GM21381 (cell line): ENCODE results near the gene PCBP3.
"Not testable (repeated sequence)": the region's sequence is repeated elsewhere in the genome, so short reads cannot be mapped to it uniquely, and the experiment has no call there.

ENCODE experiments used
- ATAC-seq: cut with Tn5 transposase; IDR thresholded peaks from one replicate; pipeline ENCODE4 v1.9.1; 2021; ENCODE audit warnings: mild to moderate bottlenecking, moderate library complexity; ENCODE audit not compliant: unreplicated experiment

PCBP3 gene

DNA sequence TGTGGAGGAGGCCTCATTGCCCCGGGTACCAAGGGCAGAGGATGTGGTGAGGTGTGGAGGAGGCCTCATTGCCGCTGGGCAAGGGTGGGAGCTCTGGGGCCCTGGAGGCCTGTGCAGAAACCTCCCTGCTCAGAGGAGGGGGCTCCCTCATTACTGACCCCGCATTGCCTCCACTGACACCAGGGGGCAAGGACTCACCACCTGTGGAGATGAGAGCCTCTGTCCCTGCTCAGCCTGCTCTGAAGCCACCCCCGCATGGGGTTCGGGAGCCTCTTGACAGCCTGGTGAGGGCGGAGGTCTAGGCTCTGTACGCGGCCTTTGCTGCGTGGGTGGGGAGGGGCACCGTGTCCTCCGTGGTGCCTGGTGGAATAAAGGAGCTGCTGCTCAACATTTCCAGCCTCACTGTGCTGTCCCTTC, 243.1 kb downstream of the PCBP3 start:
- no peak for ATAC-seq

DNA sequence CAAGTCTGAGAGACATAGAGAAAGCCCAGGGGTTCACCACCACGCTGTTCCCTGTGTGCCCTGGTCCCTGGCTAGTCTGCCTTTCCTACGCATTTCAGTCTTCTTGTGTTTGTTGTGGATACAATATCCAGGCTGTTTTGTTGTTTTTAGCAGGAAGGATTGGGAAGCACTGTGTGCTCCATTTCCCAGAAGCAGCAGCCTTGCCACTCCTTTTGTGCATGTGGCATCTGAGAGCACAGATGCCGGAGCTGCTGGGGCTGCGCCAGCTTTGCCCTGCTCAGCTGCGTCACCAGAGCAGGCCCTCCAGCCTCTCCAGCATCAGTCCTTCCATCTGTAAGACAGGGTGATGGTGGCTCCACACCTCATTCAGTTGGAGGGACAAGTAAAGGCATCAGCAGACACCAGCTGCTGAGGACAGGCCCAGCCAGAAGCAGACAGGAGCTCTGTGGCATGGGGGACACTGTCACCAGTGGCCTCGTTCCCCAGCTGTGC, 243.6 kb downstream of the PCBP3 start:
- no peak for ATAC-seq

- ATAC-seq: no peak
Observed at GRCh38 chr21:45887788-45888187, 244.3 kb downstream of the PCBP3 start.

GRCh38 chr21:45888386-45889009, 245.0 kb downstream of the PCBP3 start:
- no peak for ATAC-seq

- no peak for ATAC-seq
Observed at GRCh38 chr21:45889256-45889655, 245.7 kb downstream of the PCBP3 start.

DNA sequence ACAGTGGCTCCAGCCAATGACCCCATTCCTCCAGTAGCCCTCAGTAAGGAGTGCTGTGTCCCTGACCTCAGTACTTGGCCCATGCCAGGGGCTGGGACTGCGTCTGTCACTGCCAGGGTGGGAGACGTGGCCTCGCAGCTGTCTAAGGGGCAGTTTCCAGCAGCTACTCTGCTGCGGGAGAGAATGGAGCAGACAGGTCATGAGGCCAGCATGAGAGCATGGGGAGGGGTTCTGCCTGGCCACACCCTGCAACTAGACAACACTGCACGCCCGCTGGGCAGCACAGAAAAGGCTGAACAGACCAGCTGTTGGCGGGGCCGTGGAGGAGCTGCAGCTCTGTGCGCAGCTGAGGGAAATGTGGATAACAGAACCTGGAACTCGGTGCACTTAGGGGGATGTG, 246.4 kb downstream of the PCBP3 start:
- ATAC-seq: no peak

GRCh38 chr21:45891388-45892155, 248.0 kb downstream of the PCBP3 start:
- ATAC-seq: no peak

- ATAC-seq: no peak
Observed at GRCh38 chr21:45892156-45892915, 248.8 kb downstream of the PCBP3 start.

DNA sequence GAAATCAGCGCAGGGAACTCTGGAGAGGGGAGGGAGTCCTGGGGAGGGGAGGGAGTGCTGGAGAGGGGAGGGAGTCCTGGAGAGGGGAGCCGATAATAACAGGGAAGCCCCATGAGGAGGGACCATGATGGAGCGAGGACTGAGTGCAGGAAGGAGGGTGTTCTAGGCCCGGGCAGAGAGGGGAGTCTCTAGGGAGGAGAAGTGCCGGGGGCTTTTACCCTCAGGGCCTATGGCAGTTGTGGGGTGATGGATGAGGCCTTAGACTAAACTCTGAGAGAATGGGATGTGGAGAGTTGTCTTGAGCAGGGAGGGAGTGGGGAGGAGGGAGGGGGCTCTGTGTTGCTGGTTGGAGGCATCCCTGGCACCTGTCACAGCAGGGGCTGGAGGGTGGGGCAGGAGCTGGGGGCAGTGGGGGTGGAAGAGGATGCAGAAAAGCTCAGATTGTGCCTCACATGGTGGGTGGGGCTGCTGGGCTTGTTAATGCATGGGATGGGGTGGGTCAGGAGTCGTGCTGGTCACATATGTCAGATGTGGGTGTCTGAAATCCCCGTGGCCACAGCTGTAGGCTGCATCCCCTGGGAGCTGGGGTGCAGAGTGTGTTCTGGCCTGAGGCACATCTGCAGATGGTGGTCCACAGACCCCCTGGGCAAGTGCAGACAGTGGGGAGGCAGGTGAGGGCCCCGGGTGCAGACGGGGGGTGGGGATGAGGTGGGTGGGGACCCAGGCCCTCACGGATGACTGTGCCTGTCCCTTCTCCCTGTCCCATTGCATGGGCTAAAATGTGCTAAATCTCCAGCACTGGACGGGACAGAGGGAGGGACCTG, 249.6 kb downstream of the PCBP3 start:
- no peak for ATAC-seq

DNA sequence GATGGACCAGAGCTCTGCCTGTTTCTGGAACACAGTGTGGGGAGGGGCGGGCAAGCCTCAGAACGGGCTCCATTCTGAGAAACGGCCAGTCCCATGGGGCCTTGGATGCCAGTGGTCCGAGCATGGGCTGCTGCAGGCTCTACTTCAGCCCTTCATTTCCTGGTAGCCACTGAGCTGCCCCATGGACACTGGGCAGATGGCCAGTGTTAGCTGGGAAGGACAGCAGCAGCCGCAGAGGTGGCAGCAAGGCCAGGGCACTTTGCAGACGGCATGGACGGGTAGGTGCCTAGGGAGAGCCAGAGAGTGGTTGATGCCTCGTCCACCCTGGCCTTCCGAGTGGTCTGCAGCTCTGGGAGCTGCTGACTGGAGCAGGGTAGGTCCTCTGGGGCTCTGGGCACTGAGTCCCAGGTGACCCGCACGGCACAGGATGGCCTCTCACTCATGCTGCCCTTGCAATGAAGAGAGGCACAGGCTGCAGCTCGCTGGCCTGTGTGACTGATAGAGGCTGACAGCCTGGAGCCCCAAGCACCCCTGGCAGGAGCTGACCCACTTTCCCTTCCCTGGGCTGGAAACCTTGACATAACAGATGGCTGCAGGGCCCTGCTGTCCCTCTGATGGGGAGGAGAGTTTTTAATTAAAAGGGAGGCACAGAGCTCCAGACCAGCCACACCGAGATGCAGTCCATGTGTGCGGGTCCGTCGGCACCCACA, 250.4 kb downstream of the PCBP3 start:
- ATAC-seq: no peak

GRCh38 chr21:45894450-45894825, 250.9 kb downstream of the PCBP3 start:
- ATAC-seq: no peak

DNA sequence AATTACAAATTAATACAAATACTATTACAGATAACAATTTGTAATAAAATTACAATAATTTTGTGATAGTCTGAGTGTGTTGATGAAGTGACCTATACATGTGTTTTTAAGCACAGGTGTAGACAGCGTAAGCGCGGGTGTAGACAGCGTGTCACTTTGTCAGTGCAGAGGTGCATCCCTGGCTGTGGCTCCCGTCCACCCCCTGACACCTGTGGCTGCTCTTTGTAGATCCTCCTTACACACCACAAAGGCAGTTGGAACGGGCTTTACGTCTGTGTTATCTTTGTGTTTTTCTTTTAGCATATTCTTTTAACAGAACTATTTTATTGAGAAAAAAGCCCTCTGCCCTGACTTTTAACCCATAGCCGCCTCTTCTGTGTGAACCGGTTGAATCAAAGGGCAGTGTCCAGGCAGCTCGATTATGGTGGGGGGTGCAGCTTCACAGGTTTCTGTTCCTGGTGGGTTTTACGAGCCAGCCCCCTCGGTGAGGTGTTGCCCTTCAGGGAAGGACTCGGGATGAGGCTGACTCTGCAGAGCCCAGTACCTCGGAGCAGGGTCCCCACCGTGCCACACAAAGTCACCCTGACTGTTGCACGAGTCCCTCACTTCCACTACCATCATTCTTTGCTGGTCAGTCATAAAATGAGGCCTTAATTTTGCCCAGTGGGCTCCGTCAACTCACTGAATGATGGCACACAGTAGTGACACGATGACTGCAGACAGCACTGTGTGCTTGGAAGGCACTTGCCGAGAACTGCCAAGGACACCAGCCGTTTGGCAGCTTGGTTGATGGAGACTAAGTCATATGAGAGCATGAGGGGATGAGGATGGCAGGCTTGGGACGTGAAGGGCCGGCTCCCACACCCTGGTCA, 251.6 kb downstream of the PCBP3 start:
- ATAC-seq: no peak

DNA sequence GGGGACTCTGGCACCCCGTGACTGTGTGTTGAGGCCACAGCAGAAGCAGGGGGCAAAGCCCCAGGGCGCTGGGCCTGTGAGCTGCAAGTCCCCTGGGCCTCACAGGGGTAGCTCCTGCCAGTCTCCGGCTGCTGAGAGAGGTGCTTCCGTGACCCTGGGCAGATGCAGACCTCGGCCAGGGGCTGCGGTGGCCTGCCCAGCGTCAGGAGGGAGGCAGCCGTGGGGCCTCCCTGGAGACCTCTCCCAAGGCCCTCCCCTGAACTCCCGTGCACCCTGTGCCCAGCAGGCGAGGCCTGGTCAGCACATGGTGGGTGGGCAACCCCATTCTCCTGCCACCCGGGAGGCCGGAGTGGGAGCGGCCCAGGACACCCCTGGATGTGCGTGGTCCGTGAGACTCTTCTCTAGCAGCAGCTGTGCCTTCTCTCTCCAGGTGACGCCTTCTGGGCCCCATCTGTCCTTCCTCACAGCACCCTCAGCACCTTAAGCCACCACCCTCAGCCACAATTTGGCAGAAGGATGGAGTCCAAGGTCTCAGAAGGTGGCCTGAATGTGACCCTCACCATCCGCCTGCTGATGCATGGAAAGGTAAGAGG, 252.3 kb downstream of the PCBP3 start:
- no peak for ATAC-seq

- ATAC-seq: not testable (repeated sequence)
Observed at GRCh38 chr21:45896431-45896830, 252.9 kb downstream of the PCBP3 start.

GRCh38 chr21:45897191-45898027, 253.9 kb downstream of the PCBP3 start:
- no peak for ATAC-seq

- ATAC-seq: no peak
Observed at GRCh38 chr21:45898028-45898350, 254.5 kb downstream of the PCBP3 start.

DNA sequence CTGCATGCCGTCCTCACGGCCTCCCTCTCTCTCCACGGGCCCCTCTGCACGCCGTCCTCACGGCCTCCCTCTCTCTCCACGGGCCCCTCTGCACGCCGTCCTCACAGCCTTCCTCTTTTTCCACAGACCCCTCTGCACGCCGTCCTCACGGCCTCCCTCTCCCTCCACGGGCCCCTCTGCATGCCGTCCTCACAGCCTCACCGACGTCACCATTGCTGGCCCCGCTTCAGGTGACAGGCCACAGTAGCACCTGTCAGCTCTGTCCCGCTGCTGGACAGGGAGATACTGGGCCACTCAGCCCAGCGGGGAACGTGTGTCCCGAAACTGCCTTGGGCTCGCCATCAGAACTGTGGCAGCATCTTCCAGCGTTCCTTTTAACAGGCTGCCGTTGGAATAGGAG, 255.3 kb downstream of the PCBP3 start:
- no peak for ATAC-seq
